Measurements from ENCODE around the gene PPIG. TPM values are rescaled to one million over a fixed set of nuclear protein-coding genes. Genes with fewer than 3 reads are reported as not detected.

Gene PPIG
- total RNA-seq, 1 experiment from 2014 or later, result 28.4 TPM

DNA sequence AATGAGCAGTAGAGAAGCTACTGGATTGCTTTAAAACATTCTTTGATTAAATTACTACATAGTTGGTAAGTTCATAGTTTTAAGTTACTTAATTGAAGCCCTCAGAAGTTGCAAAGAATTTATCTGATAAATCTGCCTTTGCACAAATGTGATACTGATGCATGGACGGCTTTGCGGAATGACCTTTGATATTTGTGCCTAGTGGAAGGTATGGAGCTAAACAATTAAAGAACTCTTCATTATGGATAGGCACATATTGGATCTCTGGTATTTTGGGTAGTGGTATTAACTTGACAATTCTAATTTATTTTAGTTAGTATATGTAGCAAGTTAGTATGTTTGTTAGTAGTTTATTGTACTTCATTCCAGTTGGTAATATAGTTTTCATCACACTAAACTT lies 56.0 kb downstream of the PPIG start:
- Histone ChIP-seq H3K9me2 (ENCODE audit: insufficient read depth) (no peaks in the 10 kb centered on the region), H3K27ac (no peak overlapping the region), H3F3A (ENCODE audit: insufficient read depth, low read depth) (no peaks in the 10 kb centered on the region), H4K20me1 (ENCODE audit: insufficient read depth) (no peaks in the 10 kb centered on the region), H3K9me3 (ENCODE audit: insufficient read depth, low read depth) (no peaks in the 10 kb centered on the region), H2AFZ (no peak overlapping the region), H3K36me3 (ENCODE audit: low read depth) (peaks cover 8% of the 10 kb centered on the region; the same call in 1 of the 2 replicates), H3K4me3 (no peak overlapping the region), H3K27me3 (ENCODE audit: insufficient read depth, low read depth) (no peaks in the 10 kb centered on the region), H3K79me2 (ENCODE audit: low read depth) (no peaks in the 10 kb centered on the region), H3K4me2 (no peak overlapping the region), H3K4me1 (replicated peaks; ENCODE audit: insufficient read depth) (no peaks in the 10 kb centered on the region)
- intact Hi-C loops (cut with micrococcal nuclease; ENCODE audit: unreplicated experiment), result no loop called here
- TF ChIP-seq, protein P1, sequence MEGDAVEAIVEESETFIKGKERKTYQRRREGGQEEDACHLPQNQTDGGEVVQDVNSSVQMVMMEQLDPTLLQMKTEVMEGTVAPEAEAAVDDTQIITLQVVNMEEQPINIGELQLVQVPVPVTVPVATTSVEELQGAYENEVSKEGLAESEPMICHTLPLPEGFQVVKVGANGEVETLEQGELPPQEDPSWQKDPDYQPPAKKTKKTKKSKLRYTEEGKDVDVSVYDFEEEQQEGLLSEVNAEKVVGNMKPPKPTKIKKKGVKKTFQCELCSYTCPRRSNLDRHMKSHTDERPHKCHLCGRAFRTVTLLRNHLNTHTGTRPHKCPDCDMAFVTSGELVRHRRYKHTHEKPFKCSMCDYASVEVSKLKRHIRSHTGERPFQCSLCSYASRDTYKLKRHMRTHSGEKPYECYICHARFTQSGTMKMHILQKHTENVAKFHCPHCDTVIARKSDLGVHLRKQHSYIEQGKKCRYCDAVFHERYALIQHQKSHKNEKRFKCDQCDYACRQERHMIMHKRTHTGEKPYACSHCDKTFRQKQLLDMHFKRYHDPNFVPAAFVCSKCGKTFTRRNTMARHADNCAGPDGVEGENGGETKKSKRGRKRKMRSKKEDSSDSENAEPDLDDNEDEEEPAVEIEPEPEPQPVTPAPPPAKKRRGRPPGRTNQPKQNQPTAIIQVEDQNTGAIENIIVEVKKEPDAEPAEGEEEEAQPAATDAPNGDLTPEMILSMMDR (conservative IDR thresholded peaks at IDR 0.05), result no peak
- no peak for TF ChIP-seq EZH2 (IDR thresholded peaks at IDR 0.05; ENCODE audit: low read depth)
- ChIA-PET CTCF (no interaction called here), POLR2A (ENCODE audit: unreplicated experiment) (no interaction called here)
- no peak for DNase-seq
- no TSS peak for BruUV-seq (replicated peaks)

GRCh38 chr2:169641464-169641863 lies 57.3 kb downstream of the PPIG start:
- intact Hi-C loops (cut with micrococcal nuclease; ENCODE audit: unreplicated experiment), result no loop called here
- H3K27me3 ChIP-seq (ENCODE audit: insufficient read depth, low read depth), result no peaks in the 10 kb centered on the region
- H3K9me2 ChIP-seq (ENCODE audit: insufficient read depth), result no peaks in the 10 kb centered on the region
- DNase-seq, result no peak
- TF ChIP-seq, protein P1 (conservative IDR thresholded peaks at IDR 0.05), result no peak
- TF ChIP-seq EZH2 (IDR thresholded peaks at IDR 0.05; ENCODE audit: low read depth), result no peak
- H3K79me2 ChIP-seq (ENCODE audit: low read depth), result no peaks in the 10 kb centered on the region
- peaks cover 3% of the 10 kb centered on the region; the same call in 1 of the 2 replicates for H3K36me3 ChIP-seq (ENCODE audit: low read depth)
- no TSS peak for BruUV-seq (replicated peaks)
- H4K20me1 ChIP-seq (ENCODE audit: insufficient read depth), result no peaks in the 10 kb centered on the region
- POLR2A ChIA-PET (ENCODE audit: unreplicated experiment), result interaction anchor here (0.7 kb wide), 1 partner anchor 36 kb away, joined by 7 read pairs; no protein-coding TSS in a partner anchor
- H3K27ac ChIP-seq, result no peak overlapping the region
- H3K4me2 ChIP-seq, result no peak overlapping the region
- no peak overlapping the region for H3K4me3 ChIP-seq
- CTCF ChIA-PET, result no interaction called here
- no peaks in the 10 kb centered on the region for H3K4me1 ChIP-seq (replicated peaks; ENCODE audit: insufficient read depth)
- H3F3A ChIP-seq (ENCODE audit: insufficient read depth, low read depth), result no peaks in the 10 kb centered on the region
- H2AFZ ChIP-seq, result no peak overlapping the region
- no peaks in the 10 kb centered on the region for H3K9me3 ChIP-seq (ENCODE audit: insufficient read depth, low read depth)

GRCh38 chr2:169644173-169644572 lies 60.0 kb downstream of the PPIG start:
- Histone ChIP-seq H3K4me2 (no peak overlapping the region), H3F3A (ENCODE audit: insufficient read depth, low read depth) (no peaks in the 10 kb centered on the region), H3K4me3 (no peak overlapping the region), H3K27ac (no peak overlapping the region), H4K20me1 (ENCODE audit: insufficient read depth) (no peaks in the 10 kb centered on the region), H3K79me2 (ENCODE audit: low read depth) (no peaks in the 10 kb centered on the region), H3K9me2 (ENCODE audit: insufficient read depth) (no peaks in the 10 kb centered on the region), H3K9me3 (ENCODE audit: insufficient read depth, low read depth) (no peaks in the 10 kb centered on the region), H3K36me3 (ENCODE audit: low read depth) (no peaks in the 10 kb centered on the region), H3K4me1 (replicated peaks; ENCODE audit: insufficient read depth) (no peaks in the 10 kb centered on the region), H2AFZ (no peak overlapping the region), H3K27me3 (ENCODE audit: insufficient read depth, low read depth) (no peaks in the 10 kb centered on the region)
- intact Hi-C loops (cut with micrococcal nuclease; ENCODE audit: unreplicated experiment), result no loop called here
- TF ChIP-seq, protein P1 (conservative IDR thresholded peaks at IDR 0.05), result no peak
- TF ChIP-seq EZH2 (IDR thresholded peaks at IDR 0.05; ENCODE audit: low read depth), result no peak
- BruUV-seq (replicated peaks), result no TSS peak
- DNase-seq, result no peak
- ChIA-PET POLR2A (ENCODE audit: unreplicated experiment) (no interaction called here), CTCF (interaction anchor here (0.6 kb wide), 1 partner anchor 21 kb away, joined by 4 read pairs; no protein-coding TSS in a partner anchor)

All from PC-9 (cell line).